ENCODE measurements around the gene HAUS5. TPM values are rescaled to one million over a fixed set of nuclear protein-coding genes. Genes with fewer than 3 reads are reported as not detected.
"Not testable (repeated sequence)": the region's sequence is repeated elsewhere in the genome, so short reads cannot be mapped to it uniquely, and the experiment has no call there.

The HAUS5 gene
- total RNA-seq, 5 donors from 2014 or later (not counting 1 experiment from before 2014, with no cell fraction given): 25.5 to 34.1 (median 29.3) TPM

- peak overlapping the region in 2 of 3 donors; percentile 75 to 84 for H3K4me3 Mint-ChIP-seq
- Histone ChIP-seq H3K36me3 (ENCODE audit: control insufficient read depth in 2 of 2, extremely low read depth in 1 of 2, insufficient read depth in 1 of 2, low read length in 1 of 2) (peaks cover 0 to 3% of the 10 kb centered on the region in 2 donors), H3K27me3 (replicated peaks in 1 of 2; ENCODE audit: control insufficient read depth in 2 of 2, extremely low read depth in 1 of 2, insufficient read depth in 2 of 2, low read length in 1 of 2) (peaks cover 0 to 13% of the 10 kb centered on the region in 2 experiments), H3K4me3 (ENCODE audit: control insufficient read depth in 1 of 2, extremely low read depth in 1 of 2, low read length in 1 of 2) (no peak overlapping the region), H3K27ac (ENCODE audit: low read length) (peak overlapping the region; percentile 72), H3K9me3 (no peaks in the 10 kb centered on the region), H3K4me1 (ENCODE audit: control insufficient read depth in 1 of 2, extremely low read depth in 1 of 2, insufficient read depth in 2 of 2, low read length in 2 of 2) (peaks cover 10 to 75% of the 10 kb centered on the region in 2 experiments)
- H3K27ac Mint-ChIP-seq: peak overlapping the region; percentile 91 to 94
- peaks cover 34 to 63% (median 56%) of the 10 kb centered on the region in 3 donors for H3K4me1 Mint-ChIP-seq
- ATAC-seq (replicated peaks in 1 of 4): no peak
- no peaks in the 10 kb centered on the region for H3K9me3 Mint-ChIP-seq
- CTCF ChIA-PET: no interaction called here
- POLR2A ChIA-PET: no interaction called here
- no peak for DNase-seq
- H3K27me3 Mint-ChIP-seq: no peaks in the 10 kb centered on the region
- no peaks in the 10 kb centered on the region for H3K36me3 Mint-ChIP-seq
- WGBS (ENCODE audit: insufficient coverage): 74% methylated on average over 3 of the region's 7 CpGs
Measured at GRCh38 chr19:35645680-35646511, 33.4 kb downstream of the HAUS5 start.

- H3K4me3 ChIP-seq (ENCODE audit: control insufficient read depth in 1 of 2, extremely low read depth in 1 of 2, low read length in 1 of 2): peak within 1 kb of the TSS; percentile 83 to 89
- no peaks in the 10 kb centered on the region for H3K27me3 Mint-ChIP-seq
Measured at GRCh38 chr19:35648017-35648961, 35.8 kb downstream of the HAUS5 start, which contains the start of gene COX6B1. Gene COX6B1 (plus strand): TSS chr19:35648323. CDS start chr19:35651244, 2,921 bp downstream.

GRCh38 chr19:35650581-35650980 lies 38.0 kb downstream of the HAUS5 start:
- H3K9me3 Mint-ChIP-seq: no peaks in the 10 kb centered on the region
- peaks cover 8 to 39% of the 10 kb centered on the region in 2 experiments for H3K4me1 ChIP-seq (ENCODE audit: control insufficient read depth in 1 of 2, extremely low read depth in 1 of 2, insufficient read depth in 2 of 2, low read length in 2 of 2)
- H3K4me3 Mint-ChIP-seq: peak overlapping the region in 2 of 3 donors; percentile 42 to 50
- no peak overlapping the region for H3K27ac Mint-ChIP-seq
- no peak overlapping the region for H3K4me3 ChIP-seq (ENCODE audit: control insufficient read depth in 1 of 2, extremely low read depth in 1 of 2, low read length in 1 of 2)
- POLR2A ChIA-PET: no interaction called here
- CTCF ChIA-PET: no interaction called here
- ATAC-seq (replicated peaks in 1 of 4): no peak
- H3K4me1 Mint-ChIP-seq: peaks cover 38 to 47% (median 44%) of the 10 kb centered on the region in 3 donors
- H3K27me3 Mint-ChIP-seq: no peaks in the 10 kb centered on the region
- peaks cover 15% of the 10 kb centered on the region for H3K36me3 Mint-ChIP-seq
- no peaks in the 10 kb centered on the region for H3K9me3 ChIP-seq
- H3K27me3 ChIP-seq (replicated peaks in 1 of 2; ENCODE audit: control insufficient read depth in 2 of 2, extremely low read depth in 1 of 2, insufficient read depth in 2 of 2, low read length in 1 of 2): no peaks in the 10 kb centered on the region
- no peak overlapping the region for H3K27ac ChIP-seq (ENCODE audit: low read length)
- no peak for DNase-seq
- WGBS (ENCODE audit: insufficient coverage): 78% methylated on average over 8 of the region's 9 CpGs
- H3K36me3 ChIP-seq (ENCODE audit: control insufficient read depth in 2 of 2, extremely low read depth in 1 of 2, insufficient read depth in 1 of 2, low read length in 1 of 2): peaks cover 4 to 32% of the 10 kb centered on the region in 2 donors

More at GRCh38 chr19:35648017-35648961, 35.8 kb downstream of the HAUS5 start, which contains the start of gene COX6B1:
- Histone ChIP-seq H3K9me3 (no peaks in the 10 kb centered on the region), H3K4me1 (ENCODE audit: control insufficient read depth in 1 of 2, extremely low read depth in 1 of 2, insufficient read depth in 2 of 2, low read length in 2 of 2) (peaks cover 8 to 57% of the 10 kb centered on the region in 2 experiments), H3K27ac (ENCODE audit: low read length) (peak within 1 kb of the TSS; percentile 75), H3K36me3 (ENCODE audit: control insufficient read depth in 2 of 2, extremely low read depth in 1 of 2, insufficient read depth in 1 of 2, low read length in 1 of 2) (peaks cover 0 to 12% of the 10 kb centered on the region in 2 donors), H3K27me3 (replicated peaks in 1 of 2; ENCODE audit: control insufficient read depth in 2 of 2, extremely low read depth in 1 of 2, insufficient read depth in 2 of 2, low read length in 1 of 2) (peaks cover 0 to 2% of the 10 kb centered on the region in 2 experiments)
- H3K4me1 Mint-ChIP-seq: peaks cover 45 to 58% (median 51%) of the 10 kb centered on the region in 3 donors
- H3K27ac Mint-ChIP-seq: peak within 1 kb of the TSS; percentile 87 to 95
- no peaks in the 10 kb centered on the region for H3K9me3 Mint-ChIP-seq
- peak within 1 kb of the TSS; percentile 95 to 99 (median 96) for H3K4me3 Mint-ChIP-seq
- DNase-seq (peak; percentile 74 to 97 (median 92)), ATAC-seq (replicated peaks in 1 of 4) (peak; percentile 70 to 73 (median 72))
- POLR2A ChIA-PET: interaction anchor here (0.5 to 1.4 kb wide), 7 partner anchors 21 to 241 kb away, joined by 3 to 15 read pairs (median 4); partner anchors contain the start of genes HAUS5 (in 1 of the 2) and LIN37 (in 1 of the 2)
- WGBS (ENCODE audit: insufficient coverage): under 1% methylated on average over 30 of the region's 46 CpGs
- peaks cover 6% of the 10 kb centered on the region for H3K36me3 Mint-ChIP-seq
- CTCF ChIA-PET: interaction anchor here in 1 of 2 donors (0.5 to 1.9 kb wide), 5 partner anchors 36 to 507 kb away, joined by 3 to 7 read pairs (median 4); partner anchors contain the start of genes FXYD5, HAUS5 and LIN37

DNA sequence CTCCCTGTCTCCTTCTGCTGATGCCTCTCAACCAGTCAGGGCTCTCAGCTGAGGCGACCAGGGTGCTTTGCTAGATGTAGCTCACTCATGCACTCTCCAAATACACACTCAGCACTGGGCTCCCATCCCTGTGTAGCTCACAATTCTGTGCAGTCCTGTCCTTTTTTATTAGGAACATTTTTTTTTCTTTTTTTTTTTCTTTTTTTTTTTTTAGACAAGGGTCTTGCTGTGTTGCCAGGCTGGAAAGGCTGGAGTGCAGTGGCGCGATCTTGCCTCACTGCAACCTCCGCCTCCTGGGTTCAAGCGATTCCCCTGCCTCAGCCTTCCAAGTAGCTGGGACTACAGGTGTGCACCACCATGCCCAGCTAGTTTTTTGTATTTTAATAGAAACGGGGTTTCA lies 42.3 kb downstream of the HAUS5 start:
- not testable (repeated sequence) for H3K4me3 ChIP-seq (ENCODE audit: control insufficient read depth in 1 of 2, extremely low read depth in 1 of 2, low read length in 1 of 2); H3K27ac Mint-ChIP-seq; H3K4me3 Mint-ChIP-seq; H3K27me3 Mint-ChIP-seq; H3K9me3 Mint-ChIP-seq; ATAC-seq (replicated peaks in 1 of 4); DNase-seq; H3K9me3 ChIP-seq; H3K27me3 ChIP-seq (replicated peaks in 1 of 2; ENCODE audit: control insufficient read depth in 2 of 2, extremely low read depth in 1 of 2, insufficient read depth in 2 of 2, low read length in 1 of 2); H3K27ac ChIP-seq (ENCODE audit: low read length)
- POLR2A ChIA-PET: interaction anchor here in 1 of 2 donors (0.6 kb wide), 1 partner anchor 597 kb away, joined by 4 read pairs; no protein-coding TSS in a partner anchor
- peaks cover 34% of the 10 kb centered on the region for H3K36me3 Mint-ChIP-seq
- CTCF ChIA-PET: interaction anchor here (0.6 to 0.7 kb wide), 2 partner anchors 43 to 318 kb away, joined by 3 read pairs; no protein-coding TSS in a partner anchor
- Histone ChIP-seq H3K4me1 (ENCODE audit: control insufficient read depth in 1 of 2, extremely low read depth in 1 of 2, insufficient read depth in 2 of 2, low read length in 2 of 2) (peaks cover 0 to 17% of the 10 kb centered on the region in 2 experiments), H3K36me3 (ENCODE audit: control insufficient read depth in 2 of 2, extremely low read depth in 1 of 2, insufficient read depth in 1 of 2, low read length in 1 of 2) (peaks cover 10 to 70% of the 10 kb centered on the region in 2 donors)
- whole genome bisulfite sequencing (ENCODE audit: insufficient coverage): 98% methylated on average over 5 of the region's 6 CpGs
- H3K4me1 Mint-ChIP-seq: peaks cover 27 to 30% (median 29%) of the 10 kb centered on the region in 3 donors

DNA sequence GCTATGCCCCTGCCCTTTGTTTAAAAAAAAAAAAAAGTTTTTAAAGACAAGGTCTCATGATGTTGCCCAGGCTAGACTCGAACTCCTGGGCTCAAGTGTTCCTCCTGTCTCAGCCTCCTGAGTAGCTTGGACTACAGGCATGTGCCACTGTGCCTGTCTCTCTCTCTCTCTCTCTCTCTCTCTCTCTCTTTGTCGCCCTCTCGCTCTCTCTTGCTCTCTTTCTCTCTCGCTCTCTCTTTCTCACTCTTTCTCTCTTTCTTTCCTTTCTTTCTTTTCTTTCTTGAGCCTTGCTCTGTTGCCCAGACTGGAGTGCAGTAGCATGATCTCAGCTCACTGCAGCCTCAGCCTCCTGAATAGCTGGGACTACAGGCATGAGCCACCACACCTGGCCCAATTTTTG lies 43.1 kb downstream of the HAUS5 start:
- Histone ChIP-seq H3K36me3 (ENCODE audit: control insufficient read depth in 2 of 2, extremely low read depth in 1 of 2, insufficient read depth in 1 of 2, low read length in 1 of 2) (peaks cover 14 to 77% of the 10 kb centered on the region in 2 donors), H3K4me3 (ENCODE audit: control insufficient read depth in 1 of 2, extremely low read depth in 1 of 2, low read length in 1 of 2) (no peak overlapping the region), H3K4me1 (ENCODE audit: control insufficient read depth in 1 of 2, extremely low read depth in 1 of 2, insufficient read depth in 2 of 2, low read length in 2 of 2) (peaks cover 0 to 10% of the 10 kb centered on the region in 2 experiments), H3K27me3 (replicated peaks in 1 of 2; ENCODE audit: control insufficient read depth in 2 of 2, extremely low read depth in 1 of 2, insufficient read depth in 2 of 2, low read length in 1 of 2) (no peaks in the 10 kb centered on the region), H3K9me3 (no peaks in the 10 kb centered on the region), H3K27ac (ENCODE audit: low read length) (no peak overlapping the region)
- Mint-ChIP-seq H3K4me1 (peaks cover 23 to 26% (median 23%) of the 10 kb centered on the region in 3 donors), H3K27me3 (no peaks in the 10 kb centered on the region), H3K36me3 (peaks cover 36% of the 10 kb centered on the region), H3K27ac (no peak overlapping the region), H3K4me3 (no peak overlapping the region), H3K9me3 (no peaks in the 10 kb centered on the region)
- ChIA-PET CTCF (interaction anchor here in 1 of 2 donors (0.7 kb wide), 2 partner anchors 21 to 42 kb away, joined by 3 to 6 read pairs; no protein-coding TSS in a partner anchor), POLR2A (interaction anchor here in 1 of 2 donors (0.6 kb wide), 1 partner anchor 598 kb away, joined by 4 read pairs; no protein-coding TSS in a partner anchor)
- WGBS (ENCODE audit: insufficient coverage): 100% methylated on average over 4 of the region's 4 CpGs
- DNase-seq: no peak
- ATAC-seq (replicated peaks in 1 of 4): no peak
